Gastroesophageal sphincter (tissue), 4 donors: ENCODE results near the gene PANK1. TPM values are rescaled to one million over a fixed set of nuclear protein-coding genes. Genes with fewer than 3 reads are reported as not detected.

Experiments used
- ATAC-seq: fragments of 150-250 bp; one replicate; pipeline ENCODE4 v1.9.1; 2016; ENCODE audit warnings: mild to moderate bottlenecking, moderate library complexity
- H3K27ac ChIP-seq, 4 donors: fragments of 200-600 bp; sonication (generic) in 3 of 4; 1 replicate in 3 of 4; 2 replicates in 1 of 4; pipeline ENCODE4 v1.5.1; 2016 to 2019
- H3K27me3 ChIP-seq: fragments of 200-600 bp; sonication (generic); one replicate; pipeline ENCODE4 v1.5.1; 2019
- H3K36me3 ChIP-seq, 2 donors: fragments of 200-600 bp; sonication (generic); one replicate each; pipeline ENCODE4 v1.5.1; 2019; ENCODE audit warnings: control low read depth in 1 of 2
- H3K4me1 ChIP-seq, 3 donors: fragments of 200-600 bp; sonication (generic); 1 replicate in 2 of 3; 2 replicates in 1 of 3; pipeline ENCODE4 v1.5.1; 2016 to 2019; ENCODE audit warnings: control low read depth in 2 of 3
- H3K4me3 ChIP-seq, 2 donors: fragments of 200-600 bp; sonication (generic); one replicate each; pipeline ENCODE4 v1.5.1; 2019; ENCODE audit warnings: mild to moderate bottlenecking in 1 of 2, moderate library complexity in 1 of 2
- H3K9me3 ChIP-seq, 3 donors: fragments of 200-600 bp; sonication (generic); one replicate each; pipeline ENCODE4 v1.5.1; 2017 to 2019; ENCODE audit warnings: control low read depth in 2 of 3
- CTCF ChIP-seq, 4 experiments: fragments of 200-600 bp in 2 of 4; fragments of 450-650 bp in 2 of 4; sonication (generic) in 1 of 4; IDR thresholded peaks; one replicate each; pipeline ENCODE4 v1.5.1; 2017 to 2019; ENCODE audit warnings: antibody characterized with exemption in 4 of 4, mild to moderate bottlenecking in 2 of 4, moderate library complexity in 2 of 4
- EP300 ChIP-seq: sonication (generic); formaldehyde crosslinking; IDR thresholded peaks from one replicate; pipeline ENCODE4 v1.6.1; 2017; ENCODE audit warnings: antibody characterized with exemption, mild to moderate bottlenecking
- POLR2A ChIP-seq, 2 donors: fragments of 450-650 bp; IDR thresholded peaks; one replicate each; pipeline ENCODE4 v1.6.1; 2017; ENCODE audit warnings: antibody characterized with exemption in 2 of 2, mild to moderate bottlenecking in 2 of 2, moderate library complexity in 1 of 2
- POLR2AphosphoS5 ChIP-seq: sonication (generic); formaldehyde crosslinking; IDR thresholded peaks from one replicate; pipeline ENCODE4 v1.6.1; 2017; ENCODE audit warnings: antibody characterized with exemption
- WGBS, 2 donors: methylation state at CpG; one replicate each; pipeline ENCODE4 v1.1.5; 2018; ENCODE audit warnings: low coverage in 1 of 2; 5-methylcytosine and 5-hydroxymethylcytosine counted together
- small RNA-seq, 4 donors: library from RNA; depleted of rRNA; stranded (forward); fragments of <200 nt; gene quantifications; one replicate each; pipeline ENCODE3, GENCODE V24; 2016
- total RNA-seq, 4 donors: library from RNA; depleted of rRNA; stranded (reverse); fragments of >200 nt; gene quantifications; one replicate each; pipeline ENCODE4 v1.1.0, GENCODE V29; 2016

PANK1 gene
- total RNA-seq, 4 donors from 2014 or later: 3.6 to 4.9 (median 4.1) TPM

GRCh38 chr10:89534826-89535166 is 110.2 kb downstream of the PANK1 start:
- TF ChIP-seq POLR2A (IDR thresholded peaks at IDR 0.05): no peak
- TF ChIP-seq CTCF (IDR thresholded peaks at IDR 0.05): no peak
- TF ChIP-seq POLR2AphosphoS5: no peak
- no peak for TF ChIP-seq EP300
- Histone ChIP-seq H3K27me3 (peaks cover 62% of the 10 kb centered on the region), H3K36me3 (no peaks in the 10 kb centered on the region), H3K27ac (no peak overlapping the region), H3K9me3 (no peaks in the 10 kb centered on the region), H3K4me3 (peak overlapping the region in 1 of 2 donors; percentile 57), H3K4me1 (peaks cover 0 to 25% (median 13%) of the 10 kb centered on the region in 3 donors)
- no peak for ATAC-seq
- 14 to 19% methylated on average over 8 of the region's 8 CpGs for WGBS, 2 donors

Small RNA genes within 50 kb of the gene (small RNA-seq; reads per million reads assigned to genes)
- gene MIR107: 7.7 to 15.0 (median 10.4) reads per million in 4 donors

Other genes with a start within 250 kb of the PANK1 start
- 10 to 100 TPM; 14.9 to 30.0 (median 27.3) TPM for gene IFIT5, start 230.7 kb downstream of the PANK1 start, total RNA-seq
- gene SLC16A12, start 109.6 kb downstream of the PANK1 start, total RNA-seq: 10 to 100 TPM in 1 of 4 donors, 1 to 10 TPM in 3; 1.7 to 11.7 (median 2.4) TPM
- gene KIF20B, start 56.3 kb upstream of the PANK1 start, total RNA-seq: 1 to 10 TPM; 2.4 to 3.0 (median 2.9) TPM